GM18907 (cell line): Measurements from ENCODE around the gene NTRK1.

Experiments used
- ATAC-seq: cut with Tn5 transposase; IDR thresholded peaks from one replicate; pipeline ENCODE4 v1.9.1; 2021; ENCODE audit warnings: mild to moderate bottlenecking, moderate library complexity; ENCODE audit not compliant: unreplicated experiment

The NTRK1 gene

GRCh38 chr1:156895927-156896326 is 35.3 kb downstream of the NTRK1 start:
- no peak for ATAC-seq

- no peak for ATAC-seq
Measured at GRCh38 chr1:156896490-156897033, 35.9 kb downstream of the NTRK1 start.

GRCh38 chr1:156897078-156897825 is 36.6 kb downstream of the NTRK1 start:
- no peak for ATAC-seq

- ATAC-seq, result no peak
Measured at GRCh38 chr1:156898161-156898566, 37.5 kb downstream of the NTRK1 start.

- no peak for ATAC-seq
Measured at GRCh38 chr1:156898971-156899664, 38.5 kb downstream of the NTRK1 start.

GRCh38 chr1:156899956-156900718 is 39.5 kb downstream of the NTRK1 start:
- ATAC-seq, result no peak

GRCh38 chr1:156900896-156901589 is 40.4 kb downstream of the NTRK1 start:
- ATAC-seq, result no peak

- ATAC-seq, result no peak
Measured at GRCh38 chr1:156901590-156901900, 40.9 kb downstream of the NTRK1 start.

GRCh38 chr1:156901966-156902915 is 41.6 kb downstream of the NTRK1 start:
- ATAC-seq, result no peak

- ATAC-seq, result no peak
Measured at GRCh38 chr1:156903328-156904091, 42.8 kb downstream of the NTRK1 start.

GRCh38 chr1:156904187-156904959 is 43.7 kb downstream of the NTRK1 start:
- no peak for ATAC-seq

GRCh38 chr1:156905176-156905575 is 44.5 kb downstream of the NTRK1 start:
- ATAC-seq, result no peak

- no peak for ATAC-seq
Measured at GRCh38 chr1:156905651-156906050, 45.0 kb downstream of the NTRK1 start.

- ATAC-seq, result no peak
Measured at GRCh38 chr1:156906206-156906906, 45.7 kb downstream of the NTRK1 start.

- ATAC-seq, result no peak
Measured at GRCh38 chr1:156908541-156908940, 47.9 kb downstream of the NTRK1 start.

- ATAC-seq, result no peak
Measured at GRCh38 chr1:156908955-156909354, 48.3 kb downstream of the NTRK1 start.

- no peak for ATAC-seq
Measured at GRCh38 chr1:156909671-156910070, 49.0 kb downstream of the NTRK1 start.

GRCh38 chr1:156910309-156910782 is 49.7 kb downstream of the NTRK1 start:
- ATAC-seq, result no peak
